Medulla oblongata (tissue), 1 donor: Measurements from ENCODE around the gene GNAT1.

Experiments
- DNase-seq: peaks from one replicate; pipeline ENCODE4 v3.0.0-alpha.2; 2015; ENCODE audit errors: extremely low spot score

The GNAT1 gene

GRCh38 chr3:50162034-50162883 is 29.2 kb upstream of the GNAT1 start:
- DNase-seq = no peak

- peak; percentile 36 for DNase-seq
Observed at GRCh38 chr3:50163572-50164455, 27.6 kb upstream of the GNAT1 start.

GRCh38 chr3:50164481-50164880 is 26.9 kb upstream of the GNAT1 start:
- no peak for DNase-seq

GRCh38 chr3:50164984-50165909 is 26.2 kb upstream of the GNAT1 start:
- DNase-seq = peak; percentile 57

GRCh38 chr3:50165910-50166538 is 25.4 kb upstream of the GNAT1 start:
- peak; percentile 54 for DNase-seq

- DNase-seq = no peak
Observed at GRCh38 chr3:50166620-50167019, 24.8 kb upstream of the GNAT1 start.

- no peak for DNase-seq
Observed at GRCh38 chr3:50167069-50167840, 24.2 kb upstream of the GNAT1 start.

- DNase-seq = no peak
Observed at GRCh38 chr3:50167841-50168209, 23.6 kb upstream of the GNAT1 start.

GRCh38 chr3:50168388-50168787 is 23.0 kb upstream of the GNAT1 start:
- DNase-seq = no peak

- DNase-seq = no peak
Observed at GRCh38 chr3:50168791-50169190, 22.6 kb upstream of the GNAT1 start.

GRCh38 chr3:50169232-50169832 is 22.1 kb upstream of the GNAT1 start:
- DNase-seq = no peak

GRCh38 chr3:50169858-50170257 is 21.6 kb upstream of the GNAT1 start:
- DNase-seq = no peak

- DNase-seq = no peak
Observed at GRCh38 chr3:50170689-50171088, 20.7 kb upstream of the GNAT1 start.

GRCh38 chr3:50171540-50172301 is 19.7 kb upstream of the GNAT1 start:
- DNase-seq = no peak

GRCh38 chr3:50172626-50173220 is 18.7 kb upstream of the GNAT1 start:
- DNase-seq = no peak

GRCh38 chr3:50173685-50174516 is 17.5 kb upstream of the GNAT1 start:
- no peak for DNase-seq

- no peak for DNase-seq
Observed at GRCh38 chr3:50174517-50174895, 16.9 kb upstream of the GNAT1 start.

GRCh38 chr3:50174947-50175524 is 16.4 kb upstream of the GNAT1 start:
- no peak for DNase-seq
